K562 (cell line): ENCODE data around the gene R3HDM2. TPM values are rescaled to one million over a fixed set of nuclear protein-coding genes. Genes with fewer than 3 reads are reported as not detected.
A peak's percentile ranks its signal among the peaks of the same experiment; 100 is the strongest.

Experiments used
- CTCF ChIP-seq, 3 experiments: IDR thresholded peaks in 2 of 3; conservative IDR thresholded peaks in 1 of 3; 2 replicates each; pipeline ENCODE4 v1.5.1; 2011 to 2012; ENCODE audit warnings: low read length in 3 of 3, mild to moderate bottlenecking in 3 of 3, control low read depth in 2 of 3, improper control_type of control experiment in 1 of 3, inconsistent platforms in 1 of 3, low read depth in 1 of 3, mixed read lengths in 1 of 3, moderate library complexity in 1 of 3; ENCODE audit not compliant: insufficient read depth in 2 of 3
- MLLT1 ChIP-seq, 2 experiments: fragments of 450-650 bp; IDR thresholded peaks; 2 replicates each; pipeline ENCODE4 v1.6.1; 2016
- PKNOX1 ChIP-seq: fragments of 450-650 bp; IDR thresholded peaks from 2 replicates; pipeline ENCODE4 v1.6.1; 2016
- REST ChIP-seq, 2 experiments: fragments of 450-650 bp; formaldehyde crosslinking in 1 of 2; IDR thresholded peaks; 2 replicates each; pipeline versions ENCODE4 v1.4.0 to v1.6.1; 2014 to 2020; ENCODE audit warnings: mild to moderate bottlenecking in 2 of 2, borderline replicate concordance in 1 of 2, low read depth in 1 of 2
- XRCC5 ChIP-seq: fragments of 200-400 bp; formaldehyde crosslinking; IDR thresholded peaks from 2 replicates; pipeline ENCODE4 v1.6.1; 2017; ENCODE audit warnings: low read depth, mild to moderate bottlenecking, low read length
- polyA plus RNA-seq, 8 experiments: library from polyadenylated mRNA; depleted of rRNA in 4 of 8; stranded (reverse) in 5 of 8; unstranded in 3 of 8; fragments of >200 nt; fragmentation: Nextera tagmentation in 2 of 8; fragmentation: Illumina TruSeq in 1 of 8; extraction: Ambion mirVana in 2 of 8; extraction: Trizol in 1 of 8; gene quantifications; 2 replicates each; pipeline versions ENCODE4 v1.2.1 to v1.2.3, GENCODE V29; 2011 to 2014; ENCODE audit warnings: inconsistent platforms in 1 of 8, missing spikeins in 1 of 8
- total RNA-seq, 7 experiments: library from RNA; depleted of rRNA in 6 of 7; stranded (reverse); fragments of >200 nt in 6 of 7; fragmentation: Illumina TruSeq in 2 of 7; extraction: Trizol in 2 of 7; gene quantifications; 2 replicates each; pipeline versions ENCODE4 v1.2.1 to v1.2.3, GENCODE V29; 2011 to 2021; ENCODE audit warnings: low replicate concordance in 1 of 7

Gene R3HDM2
- total and polyA plus RNA-seq, 9 of the 15 experiments (the other 6 are each of a cell fraction or from before 2014, with no cell fraction given) = 3.3 to 18.8 (median 9.0) TPM

- TF ChIP-seq REST (IDR thresholded peaks at IDR 0.05; ENCODE audit: borderline replicate concordance) = peak; percentile 92
- 0 out of 2 replicates have a peak, but pooled peaks have one; percentile 40 for TF ChIP-seq REST (CRISPR knock-in tag; IDR thresholded peaks at IDR 0.05; ENCODE audit: low read depth)
- TF ChIP-seq MLLT1 (IDR thresholded peaks at IDR 0.05) = no peak
- TF ChIP-seq PKNOX1 = peak; percentile 35; the same call in 1 of the 2 replicates
- TF ChIP-seq CTCF (IDR thresholded peaks at IDR 0.05 in 2 of 3, conservative IDR thresholded peaks at IDR 0.05 in 1 of 3; ENCODE audit: insufficient read depth in 2 of 3, low read depth in 1 of 3, low read length in 3 of 3) = peak; percentile 95 to 98 (median 96)
- TF ChIP-seq XRCC5 = peak; percentile 65; the same call in 1 of the 2 replicates
These were observed 22.2 kb upstream of the R3HDM2 start (continued) for GRCh38 chr12:57452937-57453509.
